Muscle layer of colon (tissue), 2 donors: ENCODE results near the gene FMNL2.

Experiments used
- H3K27ac ChIP-seq: one replicate; pipeline ENCODE4 v1.7.0; 2013; ENCODE audit warnings: low read depth, mild to moderate bottlenecking, low read length, moderate library complexity
- H3K27me3 ChIP-seq, 2 donors: one replicate each; pipeline ENCODE4 v1.7.0; 2013; ENCODE audit warnings: low read length in 2 of 2, mild to moderate bottlenecking in 2 of 2; ENCODE audit not compliant: insufficient read depth in 2 of 2, control insufficient read depth in 1 of 2
- H3K36me3 ChIP-seq: one replicate; pipeline ENCODE4 v1.7.0; 2013; ENCODE audit warnings: mild to moderate bottlenecking, low read length; ENCODE audit not compliant: insufficient read depth
- H3K4me1 ChIP-seq: one replicate; pipeline ENCODE4 v1.7.0; 2013; ENCODE audit warnings: mild to moderate bottlenecking, low read length; ENCODE audit not compliant: insufficient read depth
- H3K4me3 ChIP-seq, 2 donors: one replicate each; pipeline ENCODE4 v1.7.0; 2013; ENCODE audit warnings: low read length in 2 of 2, low read depth in 1 of 2, mild to moderate bottlenecking in 1 of 2, moderate library complexity in 1 of 2
- H3K9ac ChIP-seq: one replicate; pipeline ENCODE4 v1.7.0; 2013; ENCODE audit warnings: low read length
- H3K9me3 ChIP-seq: one replicate; pipeline ENCODE4 v1.7.0; 2013; ENCODE audit warnings: mild to moderate bottlenecking, low read length
- donor health status: abdominal sarcoma.
- donor health status: Adenocarcinoma of cecum.

The FMNL2 gene

DNA sequence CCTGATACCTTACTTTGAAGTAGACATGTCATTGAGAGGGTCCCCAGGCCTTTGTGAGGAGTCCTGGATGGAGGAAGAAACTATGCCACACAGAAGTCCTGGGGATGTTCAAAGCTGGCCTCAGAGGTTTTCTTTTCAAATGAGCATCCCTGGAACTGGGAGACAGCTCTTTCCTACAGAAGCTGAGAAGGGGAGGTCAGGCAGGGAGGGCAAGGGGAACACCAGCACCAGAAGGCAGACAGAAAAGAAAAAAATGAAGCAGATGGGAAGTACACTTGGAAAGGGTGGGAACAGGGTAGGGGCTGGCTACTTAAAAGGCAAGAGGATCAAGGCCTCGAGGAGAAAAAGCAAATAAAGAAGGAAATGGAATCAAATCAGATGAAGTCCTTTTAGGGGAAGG, 120.0 kb downstream of the FMNL2 start:
- Histone ChIP-seq H3K27ac (no peak overlapping the region), H3K4me3 (no peak overlapping the region), H3K27me3 (no peaks in the 10 kb centered on the region), H3K4me1 (peaks cover 3% of the 10 kb centered on the region), H3K9ac (no peak overlapping the region), H3K36me3 (no peaks in the 10 kb centered on the region), H3K9me3 (no peaks in the 10 kb centered on the region)

DNA sequence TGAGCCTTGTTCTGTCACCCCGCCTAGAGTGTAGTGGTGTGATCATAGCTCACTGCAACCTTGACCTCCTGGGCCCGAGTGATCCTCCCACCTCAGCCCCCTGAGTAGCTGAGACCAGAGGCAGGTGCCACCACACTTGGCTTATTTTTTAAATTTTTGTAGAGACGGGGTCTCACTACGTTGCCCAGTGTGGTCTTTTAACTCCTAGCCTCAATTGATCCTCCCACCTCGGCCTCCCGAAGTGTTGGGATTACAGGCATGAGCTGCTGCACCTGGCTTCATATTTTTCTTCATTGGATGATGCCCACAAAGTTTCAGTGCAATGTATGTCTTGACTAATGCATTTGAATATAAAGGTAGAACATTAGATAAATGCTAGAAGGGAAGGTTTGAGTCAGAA, 120.8 kb downstream of the FMNL2 start:
- Histone ChIP-seq H3K27ac (no peak overlapping the region), H3K4me1 (peaks cover 3% of the 10 kb centered on the region), H3K36me3 (no peaks in the 10 kb centered on the region), H3K4me3 (no peak overlapping the region), H3K9me3 (no peaks in the 10 kb centered on the region), H3K9ac (no peak overlapping the region), H3K27me3 (no peaks in the 10 kb centered on the region)

GRCh38 chr2:152456262-152456661, 121.3 kb downstream of the FMNL2 start:
- peaks cover 3% of the 10 kb centered on the region for H3K4me1 ChIP-seq
- H3K27ac ChIP-seq: no peak overlapping the region

GRCh38 chr2:152458441-152458940, 123.5 kb downstream of the FMNL2 start:
- Histone ChIP-seq H3K9ac (no peak overlapping the region), H3K36me3 (no peaks in the 10 kb centered on the region), H3K27ac (no peak overlapping the region), H3K9me3 (no peaks in the 10 kb centered on the region), H3K4me1 (peaks cover 3% of the 10 kb centered on the region), H3K27me3 (no peaks in the 10 kb centered on the region), H3K4me3 (no peak overlapping the region)

More at GRCh38 chr2:152456262-152456661, 121.3 kb downstream of the FMNL2 start:
- H3K9me3 ChIP-seq: no peaks in the 10 kb centered on the region
- no peak overlapping the region for H3K9ac ChIP-seq
- H3K36me3 ChIP-seq: no peaks in the 10 kb centered on the region
- H3K27me3 ChIP-seq: no peaks in the 10 kb centered on the region
- no peak overlapping the region for H3K4me3 ChIP-seq

DNA sequence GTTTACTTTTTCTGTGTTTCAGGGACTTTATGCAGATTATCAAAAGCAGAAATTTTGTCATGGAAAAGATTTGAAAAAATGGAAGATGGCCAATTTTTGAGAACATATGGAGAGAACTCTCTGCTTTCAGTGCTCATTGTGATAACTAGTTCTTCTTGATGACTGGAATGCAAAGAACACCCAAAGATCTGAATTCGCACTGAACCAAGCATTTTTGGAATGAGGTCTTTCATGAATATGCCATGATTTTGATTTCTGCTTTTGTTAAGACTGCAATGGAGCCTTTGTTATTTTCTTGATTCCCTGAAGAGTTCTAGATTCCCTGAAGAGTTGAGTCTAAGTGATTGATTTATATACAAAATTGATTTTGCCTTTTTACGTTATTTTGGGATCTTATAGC, 124.1 kb downstream of the FMNL2 start:
- Histone ChIP-seq H3K27me3 (no peaks in the 10 kb centered on the region), H3K9me3 (no peaks in the 10 kb centered on the region), H3K4me3 (no peak overlapping the region), H3K4me1 (peaks cover 3% of the 10 kb centered on the region), H3K9ac (no peak overlapping the region), H3K27ac (no peak overlapping the region), H3K36me3 (no peaks in the 10 kb centered on the region)

DNA sequence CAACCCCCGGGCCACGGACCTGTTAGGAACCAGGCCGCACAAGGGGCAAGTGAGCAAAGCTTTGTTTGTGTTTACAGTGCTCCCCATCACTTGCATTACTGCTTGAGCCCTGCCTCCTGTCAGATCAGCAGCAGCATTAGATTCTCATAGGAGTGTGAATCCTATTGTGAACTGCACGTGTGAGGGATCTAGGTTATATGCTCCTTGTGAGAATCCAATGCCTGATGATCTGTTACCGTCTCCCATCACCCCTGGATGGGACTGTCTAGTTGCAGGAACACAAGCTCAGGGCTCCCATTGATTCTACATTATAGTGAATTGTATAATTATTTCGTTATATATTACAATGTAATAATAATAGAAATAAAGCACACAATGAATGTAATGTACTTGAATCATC, 125.6 kb downstream of the FMNL2 start:
- Histone ChIP-seq H3K9me3 (no peaks in the 10 kb centered on the region), H3K27ac (no peak overlapping the region), H3K4me3 (no peak overlapping the region), H3K36me3 (no peaks in the 10 kb centered on the region), H3K4me1 (peaks cover 10% of the 10 kb centered on the region), H3K27me3 (no peaks in the 10 kb centered on the region), H3K9ac (no peak overlapping the region)

DNA sequence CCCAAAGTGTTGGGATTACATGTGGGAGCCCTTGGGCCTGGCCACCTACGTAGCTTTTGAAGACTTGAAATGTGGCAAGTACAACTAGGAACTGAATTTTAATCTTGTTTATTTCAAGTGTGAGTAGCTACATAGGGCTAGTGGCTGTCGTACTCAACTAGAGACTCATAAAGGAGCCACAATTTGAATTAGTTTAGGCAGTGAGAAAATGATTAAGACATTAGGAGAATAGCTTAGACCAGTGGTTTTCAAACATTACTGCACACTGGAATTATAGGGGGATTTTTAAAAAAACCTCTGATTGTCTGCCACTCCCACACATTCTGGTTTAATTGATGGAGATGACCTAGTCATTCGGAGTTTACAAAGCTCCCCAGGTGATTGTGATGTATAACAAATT, 127.1 kb downstream of the FMNL2 start:
- H3K9me3 ChIP-seq: no peaks in the 10 kb centered on the region
- no peaks in the 10 kb centered on the region for H3K36me3 ChIP-seq
- peaks cover 25% of the 10 kb centered on the region for H3K4me1 ChIP-seq
- H3K9ac ChIP-seq: no peak overlapping the region
- no peak overlapping the region for H3K4me3 ChIP-seq
- no peak overlapping the region for H3K27ac ChIP-seq
- H3K27me3 ChIP-seq: no peaks in the 10 kb centered on the region

GRCh38 chr2:152462779-152463178, 127.8 kb downstream of the FMNL2 start:
- no peak overlapping the region for H3K27ac ChIP-seq
- no peak overlapping the region for H3K4me3 ChIP-seq
- H3K27me3 ChIP-seq: no peaks in the 10 kb centered on the region
- no peaks in the 10 kb centered on the region for H3K36me3 ChIP-seq
- H3K9ac ChIP-seq: no peak overlapping the region
- no peaks in the 10 kb centered on the region for H3K9me3 ChIP-seq
- H3K4me1 ChIP-seq: peaks cover 32% of the 10 kb centered on the region

- no peaks in the 10 kb centered on the region for H3K9me3 ChIP-seq
- no peaks in the 10 kb centered on the region for H3K27me3 ChIP-seq
- H3K36me3 ChIP-seq: no peaks in the 10 kb centered on the region
- H3K9ac ChIP-seq: no peak overlapping the region
- H3K27ac ChIP-seq: no peak overlapping the region
- no peak overlapping the region for H3K4me3 ChIP-seq
- peaks cover 36% of the 10 kb centered on the region for H3K4me1 ChIP-seq
Observed at GRCh38 chr2:152464851-152465470, 130.0 kb downstream of the FMNL2 start.

DNA sequence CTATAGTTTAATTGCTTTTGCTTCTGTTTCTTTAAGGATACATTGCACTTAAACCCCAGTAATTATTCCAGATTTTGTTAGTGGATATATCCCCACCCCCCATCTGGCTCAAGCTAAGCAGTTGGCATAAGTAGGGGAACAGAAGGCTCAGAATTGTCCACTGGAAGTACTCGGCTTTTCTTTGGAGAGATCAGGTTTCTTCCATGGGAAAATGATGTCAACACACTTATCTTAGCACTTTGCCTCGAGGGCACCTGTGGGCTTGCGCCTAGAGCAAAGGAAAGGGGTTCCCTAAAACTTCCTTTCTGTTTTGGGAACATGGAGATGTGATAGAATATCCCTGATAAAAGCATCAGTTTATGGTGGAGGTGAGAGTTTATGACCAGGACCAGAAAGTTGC, 130.6 kb downstream of the FMNL2 start:
- Histone ChIP-seq H3K9ac (no peak overlapping the region), H3K36me3 (no peaks in the 10 kb centered on the region), H3K4me3 (no peak overlapping the region), H3K9me3 (no peaks in the 10 kb centered on the region), H3K27me3 (no peaks in the 10 kb centered on the region), H3K4me1 (peaks cover 36% of the 10 kb centered on the region), H3K27ac (no peak overlapping the region)

DNA sequence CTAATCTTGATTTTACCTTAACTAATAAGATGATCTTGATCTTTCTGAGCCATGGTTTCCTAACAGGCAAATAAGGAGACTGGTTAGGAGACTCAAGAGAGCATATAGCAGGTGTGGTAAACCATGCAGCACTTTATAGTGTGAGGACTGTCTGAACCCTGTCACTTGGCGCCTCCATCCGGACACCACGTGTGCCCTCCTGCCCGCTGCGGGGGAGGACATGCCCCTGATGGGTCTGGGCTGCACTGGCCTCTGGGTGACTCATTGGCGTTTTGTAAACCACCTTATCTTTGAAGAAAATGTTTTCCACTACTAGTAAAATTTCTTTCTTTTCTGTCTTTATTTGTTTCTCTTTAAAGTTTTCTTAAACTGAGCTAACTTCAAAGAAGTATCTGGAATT, 131.1 kb downstream of the FMNL2 start:
- H3K9me3 ChIP-seq: no peaks in the 10 kb centered on the region
- peaks cover 37% of the 10 kb centered on the region for H3K4me1 ChIP-seq
- no peak overlapping the region for H3K27ac ChIP-seq
- no peak overlapping the region for H3K9ac ChIP-seq
- H3K4me3 ChIP-seq: no peak overlapping the region
- no peaks in the 10 kb centered on the region for H3K27me3 ChIP-seq
- H3K36me3 ChIP-seq: no peaks in the 10 kb centered on the region

GRCh38 chr2:152466980-152467676, 132.2 kb downstream of the FMNL2 start:
- no peaks in the 10 kb centered on the region for H3K27me3 ChIP-seq
- H3K9me3 ChIP-seq: no peaks in the 10 kb centered on the region
- H3K9ac ChIP-seq: no peak overlapping the region
- H3K4me3 ChIP-seq: peak overlapping the region in 1 of 2 donors; percentile 10
- H3K27ac ChIP-seq: peak overlapping the region; percentile 38
- H3K4me1 ChIP-seq: peaks cover 48% of the 10 kb centered on the region
- H3K36me3 ChIP-seq: no peaks in the 10 kb centered on the region
